Measurements from ENCODE around the gene SMYD3.

The SMYD3 gene

GRCh38 chr1:246355411-246356230, 151.5 kb downstream of the SMYD3 start:
- no peak overlapping the region for H3K27ac ChIP-seq
- TF ChIP-seq ZFX (IDR thresholded peaks at IDR 0.05) (no peak), CTCF (conservative IDR thresholded peaks at IDR 0.05) (no peak)

GRCh38 chr1:246351721-246352120, 155.4 kb downstream of the SMYD3 start:
- no peak for TF ChIP-seq ZFX (IDR thresholded peaks at IDR 0.05)
- H3K27ac ChIP-seq = no peak overlapping the region

DNA sequence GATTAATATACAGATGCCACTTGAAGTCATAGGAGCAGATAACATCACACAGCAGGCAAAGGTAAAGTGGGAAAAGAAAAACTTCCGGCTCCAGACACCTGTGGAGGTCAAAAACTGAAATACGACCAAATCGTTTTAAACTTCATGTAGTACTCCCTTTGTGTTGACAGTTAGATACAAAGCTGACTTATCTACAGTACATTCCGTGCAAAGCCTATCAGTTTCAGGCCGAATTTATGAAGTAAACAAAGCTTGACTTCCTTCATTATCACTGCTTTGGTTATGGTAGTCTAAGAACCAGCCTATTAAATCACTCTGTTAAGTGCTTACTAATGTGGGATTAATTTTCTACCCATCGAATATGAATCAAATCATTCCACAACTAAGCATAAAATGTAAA, 156.3 kb downstream of the SMYD3 start:
- no peak overlapping the region for H3K27ac ChIP-seq
- TF ChIP-seq CTCF (conservative IDR thresholded peaks at IDR 0.05) (no peak), ZFX (IDR thresholded peaks at IDR 0.05) (no peak)

DNA sequence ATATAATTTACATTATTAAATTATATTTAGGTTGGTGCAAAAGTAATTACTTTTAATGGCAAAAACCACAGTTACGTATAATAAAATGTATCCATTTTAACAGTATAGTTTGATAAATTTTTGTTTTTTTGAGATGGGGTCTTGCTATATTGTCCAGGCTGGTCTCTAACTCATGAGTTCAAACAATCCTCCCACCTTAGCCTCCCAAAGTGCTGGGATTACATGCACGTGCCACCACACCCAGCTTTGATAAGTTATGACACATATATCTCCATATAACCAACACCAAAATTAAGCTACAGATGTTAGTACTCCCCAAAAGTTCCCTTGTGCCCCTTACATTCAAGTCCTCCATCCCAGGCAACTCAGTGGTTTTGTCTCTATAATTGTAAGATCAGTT, 163.1 kb downstream of the SMYD3 start:
- TF ChIP-seq ZFX (IDR thresholded peaks at IDR 0.05) = no peak
- no peak for TF ChIP-seq CTCF (conservative IDR thresholded peaks at IDR 0.05)

DNA sequence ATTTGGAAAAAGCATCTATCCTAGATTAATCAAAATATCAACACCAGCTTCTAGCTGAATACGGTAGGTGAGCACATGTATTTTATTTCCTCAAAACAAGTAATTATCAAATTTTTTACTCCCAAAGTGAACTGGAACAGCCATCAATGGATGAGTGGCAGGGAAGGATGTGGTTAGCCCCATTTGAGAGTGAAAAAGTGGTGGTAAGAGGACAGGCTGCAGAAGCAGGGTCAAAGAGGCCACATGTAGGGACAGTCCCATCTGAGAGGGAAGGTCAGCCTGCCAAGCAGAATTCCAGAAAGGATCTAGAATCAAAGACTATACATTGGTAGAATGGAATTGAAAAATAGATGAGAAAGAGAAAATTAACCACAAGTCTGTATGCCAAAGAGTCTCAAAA, 163.8 kb downstream of the SMYD3 start:
- no peak overlapping the region for H3K27ac ChIP-seq
- TF ChIP-seq ZFX (IDR thresholded peaks at IDR 0.05) (no peak), CTCF (conservative IDR thresholded peaks at IDR 0.05) (no peak)

More for the DNA sequence above, 163.1 kb downstream of the SMYD3 start:
- H3K27ac ChIP-seq = no peak overlapping the region

DNA sequence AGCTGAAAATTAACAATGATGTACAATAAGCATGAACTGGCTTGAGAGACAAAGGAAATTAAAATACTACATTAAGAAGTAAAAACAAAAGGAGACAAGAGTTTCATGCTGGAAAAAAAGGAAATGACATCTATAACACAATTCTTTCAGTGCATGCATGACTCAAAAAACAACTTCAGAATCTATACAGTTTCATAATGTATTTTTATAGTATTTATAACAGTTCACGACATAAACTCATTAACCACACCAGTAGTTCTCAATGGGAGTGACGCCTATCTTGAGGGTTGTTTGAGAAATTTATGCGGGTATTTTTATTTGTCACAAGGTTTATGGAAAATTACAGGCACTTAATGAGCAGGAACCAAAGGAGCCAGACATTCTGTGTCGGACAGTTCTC, 168.5 kb downstream of the SMYD3 start:
- TF ChIP-seq CTCF (conservative IDR thresholded peaks at IDR 0.05) = no peak
- no peak for TF ChIP-seq ZFX (IDR thresholded peaks at IDR 0.05)
- no peak overlapping the region for H3K27ac ChIP-seq

- no peak overlapping the region for H3K27ac ChIP-seq
- no peak for TF ChIP-seq CTCF (conservative IDR thresholded peaks at IDR 0.05)
- TF ChIP-seq ZFX (IDR thresholded peaks at IDR 0.05) = no peak
These were observed 169.0 kb downstream of the SMYD3 start for GRCh38 chr1:246338098-246338497.

DNA sequence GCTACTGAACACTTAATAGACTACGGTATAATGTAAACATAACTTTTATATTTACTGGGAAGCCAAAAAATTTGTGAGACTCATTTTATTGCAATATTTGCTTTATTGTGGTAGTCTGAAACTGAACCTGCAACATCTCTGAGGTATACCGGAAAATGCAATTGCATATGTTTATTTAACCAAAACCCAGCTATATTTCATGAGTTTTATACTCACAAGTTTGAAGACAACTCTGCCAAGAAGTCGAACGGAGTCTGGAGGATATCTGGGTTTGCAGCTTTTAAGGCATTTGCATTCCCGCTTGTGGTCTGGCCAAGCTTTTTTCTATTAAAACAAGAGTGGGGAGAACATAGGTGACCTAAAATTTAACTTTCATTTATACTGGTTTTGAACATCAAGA, 171.9 kb downstream of the SMYD3 start:
- TF ChIP-seq CTCF (conservative IDR thresholded peaks at IDR 0.05) (no peak), ZFX (IDR thresholded peaks at IDR 0.05) (no peak)
- H3K27ac ChIP-seq = no peak overlapping the region

Measured in C4-2B (cell line).